Limb (tissue), 2 donors: Measurements from ENCODE around the gene DGUOK.
"Not testable (repeated sequence)": the region's sequence is repeated elsewhere in the genome, so short reads cannot be mapped to it uniquely, and the experiment has no call there.

Source experiments
- DNase-seq, 2 donors: peaks; one replicate each; pipeline ENCODE4 v3.0.0-alpha.2; 2016; ENCODE audit errors: extremely low spot score in 2 of 2

DGUOK gene

DNA sequence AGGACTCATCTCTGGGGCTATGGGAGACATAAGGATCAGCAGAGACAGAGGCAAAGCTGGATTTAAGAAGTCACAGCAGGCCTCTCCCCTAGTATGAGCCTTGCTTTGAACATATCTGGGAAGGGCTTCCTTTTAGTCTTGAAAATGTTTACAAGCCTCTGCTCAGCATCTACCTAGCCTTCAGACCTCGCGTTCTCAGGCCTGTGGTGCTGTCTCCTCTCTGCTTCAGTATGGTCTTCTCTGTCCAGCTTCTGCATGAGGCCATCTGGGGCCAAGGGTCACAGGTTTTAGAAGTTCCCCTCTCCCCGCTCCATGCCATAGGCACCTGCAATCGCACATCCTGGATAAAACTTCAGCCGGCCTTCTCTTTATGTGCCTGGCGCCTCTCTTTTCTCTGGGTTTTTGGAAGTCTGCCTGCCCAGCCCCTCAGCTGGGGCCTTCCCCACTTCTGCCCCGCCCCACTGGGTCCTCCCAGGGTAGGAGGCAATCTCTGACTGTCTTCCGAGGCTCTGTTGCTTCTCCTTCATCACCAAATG lies 26.8 kb upstream of the DGUOK start:
- no peak for DNase-seq

DNA sequence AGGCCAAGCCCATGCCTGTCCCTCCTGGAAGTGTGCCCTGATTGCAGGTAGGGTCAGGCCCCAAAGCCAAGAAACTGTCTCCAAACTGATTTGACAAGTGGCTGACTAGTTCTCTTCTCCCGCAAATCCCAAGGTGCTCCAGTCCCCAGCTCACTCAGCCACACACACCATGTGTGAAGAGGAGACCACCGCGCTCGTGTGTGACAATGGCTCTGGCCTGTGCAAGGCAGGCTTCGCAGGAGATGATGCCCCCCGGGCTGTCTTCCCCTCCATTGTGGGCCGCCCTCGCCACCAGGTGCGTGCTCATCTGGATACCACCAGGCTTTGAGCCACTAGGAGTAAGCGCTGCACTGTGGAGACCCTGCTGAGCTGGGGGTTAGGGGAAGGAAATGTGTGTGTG lies 25.5 kb upstream of the DGUOK start:
- no peak for DNase-seq

- no peak for DNase-seq
Measured at GRCh38 chr2:73902284-73902683, 24.4 kb upstream of the DGUOK start.

GRCh38 chr2:73903313-73903712 lies 23.4 kb upstream of the DGUOK start:
- DNase-seq = no peak

- not testable (repeated sequence) for DNase-seq
Measured at GRCh38 chr2:73903949-73904613, 22.6 kb upstream of the DGUOK start.

GRCh38 chr2:73904952-73905351 lies 21.7 kb upstream of the DGUOK start:
- DNase-seq = no peak

- DNase-seq = no peak
Measured at GRCh38 chr2:73906847-73907505, 19.7 kb upstream of the DGUOK start.

DNA sequence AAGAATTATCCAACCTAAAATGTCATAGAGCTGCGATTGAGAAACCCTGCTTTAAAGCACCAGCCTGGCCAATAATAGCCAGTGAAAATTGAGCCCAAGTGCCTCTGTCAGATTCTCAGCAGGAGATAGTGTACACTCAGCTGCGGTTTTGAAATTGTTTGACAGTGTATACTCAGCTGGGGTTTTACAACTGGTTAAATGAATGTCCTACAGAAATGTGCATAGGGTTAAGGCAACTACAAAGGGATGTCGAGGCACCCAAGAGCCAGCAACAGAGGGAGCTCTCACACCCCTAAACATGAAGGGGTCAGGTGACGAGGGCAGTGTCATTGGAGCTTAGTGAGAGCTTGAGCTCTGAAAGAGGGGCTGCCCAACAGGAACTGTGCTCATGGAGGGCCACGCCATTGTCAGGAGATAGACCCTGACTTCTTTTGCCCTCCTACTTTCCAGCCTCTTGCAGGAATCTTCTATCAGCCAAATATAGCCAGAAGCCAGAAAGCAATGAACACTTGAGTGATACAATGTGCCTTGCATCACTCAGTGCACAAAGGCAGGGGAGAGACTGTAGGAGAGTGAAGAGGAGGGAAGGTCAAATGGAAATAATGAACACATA lies 18.7 kb upstream of the DGUOK start:
- DNase-seq = no peak

GRCh38 chr2:73908689-73909652 lies 17.7 kb upstream of the DGUOK start:
- DNase-seq = no peak

DNA sequence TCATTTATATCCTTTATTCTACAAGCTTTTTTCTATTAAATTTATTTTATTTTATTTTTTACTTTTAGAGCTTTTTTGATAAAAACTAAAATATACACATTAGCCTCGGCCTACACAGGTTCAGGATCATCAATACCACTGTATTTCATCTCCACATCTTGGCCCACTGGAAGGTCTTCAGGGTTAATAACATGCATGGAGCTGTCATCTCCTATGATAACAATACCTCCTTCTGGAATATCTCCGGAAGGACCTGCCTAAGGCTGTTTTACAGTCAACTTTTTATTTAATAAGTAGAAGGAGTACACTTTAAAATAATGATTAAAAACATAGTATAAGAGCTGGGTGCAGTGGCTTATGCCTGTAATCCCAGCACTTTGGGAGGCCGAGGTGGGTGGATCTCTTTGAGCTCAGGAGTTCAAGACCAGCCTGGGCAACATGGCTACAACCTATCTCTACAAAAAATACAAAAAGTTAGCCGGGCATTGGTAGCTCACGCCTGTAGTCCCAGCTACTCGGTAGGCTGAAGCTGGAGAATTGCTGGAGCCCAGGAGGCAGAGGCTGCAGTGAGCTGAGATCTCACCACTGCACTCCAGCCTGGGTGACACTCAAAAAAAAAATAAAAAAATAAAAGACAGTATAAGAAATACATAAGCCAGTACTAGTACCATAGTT lies 15.7 kb upstream of the DGUOK start:
- DNase-seq = no peak

DNA sequence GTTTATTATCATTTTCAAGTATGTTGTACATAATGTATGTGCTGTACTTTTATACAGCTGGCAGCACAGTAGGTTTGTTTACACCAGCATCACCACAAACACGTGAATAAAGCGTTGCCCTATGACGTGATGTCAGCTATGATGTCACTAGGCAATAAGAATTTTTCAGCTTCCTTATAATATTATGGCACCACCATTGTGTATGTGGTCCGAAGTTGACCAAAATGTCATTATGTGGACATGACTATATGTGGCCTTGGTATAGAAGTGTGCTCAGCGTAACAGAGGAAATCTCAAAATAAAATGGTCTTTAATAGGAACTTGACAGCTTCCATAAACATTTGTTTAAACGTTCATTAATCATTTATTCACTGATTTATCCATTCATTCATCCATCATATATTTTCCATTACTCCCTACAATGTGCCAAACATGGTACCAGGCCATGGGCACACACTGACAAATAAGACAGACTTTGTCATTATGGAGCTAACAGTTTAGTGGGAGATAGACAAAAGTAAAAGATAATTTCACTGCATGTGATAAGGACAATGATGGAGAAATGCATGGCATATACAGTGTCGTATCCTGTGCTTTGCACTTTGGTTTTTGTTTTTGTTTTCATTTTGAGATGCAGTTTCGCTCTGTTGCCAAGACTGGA lies 15.0 kb upstream of the DGUOK start:
- no peak for DNase-seq

- no peak for DNase-seq
Measured at GRCh38 chr2:73913414-73914054, 13.1 kb upstream of the DGUOK start.

- no peak for DNase-seq
Measured at GRCh38 chr2:73914667-73915066, 12.0 kb upstream of the DGUOK start.

DNA sequence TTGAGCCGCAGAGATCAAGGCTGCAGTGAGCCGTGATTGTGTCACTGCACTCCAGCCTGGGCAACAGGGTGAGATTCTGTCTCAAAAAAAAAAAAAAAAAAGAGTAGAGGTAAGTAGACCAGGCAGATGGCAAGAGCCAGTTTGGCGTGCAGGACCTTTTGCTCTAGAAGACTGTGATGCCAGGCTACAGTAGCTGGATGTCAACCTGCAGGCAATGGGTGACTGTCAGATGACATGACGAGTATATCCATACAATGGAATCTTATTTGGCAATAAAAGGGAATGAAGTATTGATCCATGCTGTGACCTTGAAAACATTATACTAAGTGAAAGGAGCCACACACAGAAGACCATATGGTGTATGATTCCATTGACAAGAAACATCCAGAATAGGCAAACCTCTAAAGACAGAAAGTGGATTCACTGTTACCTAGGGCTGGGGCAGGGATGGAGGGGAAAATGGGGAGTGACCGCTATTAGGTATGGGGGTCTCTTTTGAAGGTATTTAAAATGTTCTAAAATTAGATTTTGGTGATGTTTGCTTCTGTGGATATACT lies 11.2 kb upstream of the DGUOK start:
- no peak for DNase-seq

DNA sequence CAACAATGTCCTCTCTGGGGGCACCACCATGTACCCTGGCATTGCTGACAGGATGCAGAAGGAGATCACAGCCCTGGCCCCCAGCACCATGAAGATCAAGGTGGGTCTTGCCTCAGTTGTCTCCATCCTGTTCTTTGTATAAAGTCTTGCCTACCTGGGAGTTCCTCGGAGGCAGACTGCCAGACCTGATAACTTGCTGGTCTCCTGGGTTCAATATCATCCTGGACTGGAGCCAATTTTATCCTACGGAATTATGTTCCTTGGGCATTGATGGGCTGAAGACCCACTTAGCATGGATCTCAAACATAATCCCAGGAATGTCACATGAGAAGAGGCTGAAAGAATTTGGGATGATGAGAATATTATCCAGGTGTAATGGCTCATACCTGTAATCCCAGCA lies 10.0 kb upstream of the DGUOK start:
- no peak for DNase-seq

DNA sequence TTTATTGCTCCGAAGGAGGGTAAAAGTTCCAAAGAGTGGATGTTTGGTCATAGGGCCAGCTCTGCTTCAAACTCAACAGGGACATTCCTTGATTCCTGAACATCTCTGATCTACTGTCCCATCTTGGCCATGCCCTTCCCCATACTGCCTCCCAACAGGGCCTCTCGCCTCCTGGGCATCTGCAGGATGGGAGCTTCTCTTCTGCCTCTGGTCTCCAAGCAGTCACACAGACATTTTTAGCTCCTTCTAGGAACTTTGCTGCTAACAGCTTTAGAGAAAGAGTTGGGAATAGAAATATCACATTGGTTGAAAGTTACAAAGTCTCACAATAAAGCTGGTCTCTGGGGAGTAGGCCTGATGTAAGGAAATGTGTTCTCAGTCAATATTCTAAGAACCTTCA lies 9.4 kb upstream of the DGUOK start:
- DNase-seq = no peak

- DNase-seq = no peak
Measured at GRCh38 chr2:73917696-73918207, 8.9 kb upstream of the DGUOK start.

GRCh38 chr2:73918856-73919255 lies 7.8 kb upstream of the DGUOK start:
- DNase-seq = no peak

DNA sequence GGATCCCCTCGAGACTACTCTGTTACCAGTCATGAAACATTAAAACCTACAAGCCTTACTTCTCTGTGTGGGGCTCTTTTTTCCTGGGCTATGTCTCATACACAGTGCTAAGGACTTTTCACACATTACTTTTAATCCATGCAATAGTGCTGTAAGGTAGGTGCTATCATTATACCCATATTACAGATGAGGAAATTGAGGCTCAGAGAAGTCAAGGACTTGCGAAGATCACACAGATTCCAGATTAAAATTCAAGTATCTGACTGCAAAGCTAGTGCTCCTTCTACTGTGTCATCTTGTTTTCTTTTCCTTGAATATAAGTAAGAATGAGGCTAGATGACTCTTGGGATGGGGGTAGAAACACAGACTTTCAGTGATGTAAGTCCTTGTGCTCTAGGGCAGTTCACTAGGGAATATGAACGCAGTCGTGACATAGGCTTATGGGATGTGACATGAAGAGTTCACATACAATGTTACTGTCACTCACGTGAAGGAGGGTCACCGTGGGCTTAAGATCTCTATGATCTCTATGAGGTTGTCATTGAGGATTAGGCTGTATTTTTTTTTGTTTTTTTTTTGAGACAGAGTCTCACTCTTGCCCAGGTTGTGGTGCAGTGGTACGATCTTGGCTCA lies 7.0 kb upstream of the DGUOK start:
- DNase-seq = no peak
